ENCODE measurements around the gene NOP58.
"Not testable (repeated sequence)": the region's sequence is repeated elsewhere in the genome, so short reads cannot be mapped to it uniquely, and the experiment has no call there.

The NOP58 gene, protein sequence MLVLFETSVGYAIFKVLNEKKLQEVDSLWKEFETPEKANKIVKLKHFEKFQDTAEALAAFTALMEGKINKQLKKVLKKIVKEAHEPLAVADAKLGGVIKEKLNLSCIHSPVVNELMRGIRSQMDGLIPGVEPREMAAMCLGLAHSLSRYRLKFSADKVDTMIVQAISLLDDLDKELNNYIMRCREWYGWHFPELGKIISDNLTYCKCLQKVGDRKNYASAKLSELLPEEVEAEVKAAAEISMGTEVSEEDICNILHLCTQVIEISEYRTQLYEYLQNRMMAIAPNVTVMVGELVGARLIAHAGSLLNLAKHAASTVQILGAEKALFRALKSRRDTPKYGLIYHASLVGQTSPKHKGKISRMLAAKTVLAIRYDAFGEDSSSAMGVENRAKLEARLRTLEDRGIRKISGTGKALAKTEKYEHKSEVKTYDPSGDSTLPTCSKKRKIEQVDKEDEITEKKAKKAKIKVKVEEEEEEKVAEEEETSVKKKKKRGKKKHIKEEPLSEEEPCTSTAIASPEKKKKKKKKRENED

DNA sequence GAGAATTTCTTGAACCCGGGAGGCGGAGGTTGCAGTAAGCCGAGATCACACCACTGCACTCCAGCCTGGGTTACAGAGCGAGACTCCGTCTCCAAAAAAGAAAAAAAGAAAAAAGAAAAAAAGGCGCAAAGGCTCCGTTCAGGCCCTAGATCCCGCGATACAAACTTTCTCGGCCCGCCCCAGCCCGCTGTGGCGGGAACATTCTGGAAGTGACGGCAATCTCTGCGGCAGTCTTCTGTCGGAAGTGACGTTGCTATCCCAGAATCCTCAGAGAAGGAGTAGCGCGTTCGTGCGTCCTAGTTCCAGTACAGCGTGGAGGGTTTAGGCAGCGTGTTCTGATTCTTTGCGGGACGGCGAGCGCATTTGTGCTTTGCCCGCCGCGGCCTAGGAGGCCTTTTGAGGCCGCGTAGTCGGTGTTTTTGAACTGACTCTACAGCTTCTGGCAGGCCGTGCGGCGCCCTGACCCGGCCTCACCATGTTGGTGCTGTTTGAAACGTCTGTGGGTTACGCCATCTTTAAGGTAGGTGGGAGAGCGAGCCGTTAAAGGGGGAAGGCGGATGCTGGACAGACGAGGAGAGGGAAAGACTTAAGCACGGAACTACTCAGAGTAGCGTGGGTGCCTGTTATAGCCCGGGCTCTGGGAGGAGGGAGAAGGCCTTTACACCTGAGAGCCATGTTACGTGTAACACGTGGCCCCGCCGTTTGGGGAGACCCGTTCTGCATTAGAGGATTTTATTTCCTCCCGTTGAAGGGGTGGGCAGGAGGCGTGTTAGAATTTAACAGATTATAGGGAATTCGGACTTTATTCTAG, at the start of gene NOP58:
Gene NOP58, plus strand, starts transcription at position 297 of the 811 bp plus-strand sequence. Its CDS starts 179 bp downstream, at position 476.
- DNase-seq (ENCODE audit: low read depth in 2 of 3, low spot score in 1 of 3), result peak; percentile 86 to 88 (median 87)

DNA sequence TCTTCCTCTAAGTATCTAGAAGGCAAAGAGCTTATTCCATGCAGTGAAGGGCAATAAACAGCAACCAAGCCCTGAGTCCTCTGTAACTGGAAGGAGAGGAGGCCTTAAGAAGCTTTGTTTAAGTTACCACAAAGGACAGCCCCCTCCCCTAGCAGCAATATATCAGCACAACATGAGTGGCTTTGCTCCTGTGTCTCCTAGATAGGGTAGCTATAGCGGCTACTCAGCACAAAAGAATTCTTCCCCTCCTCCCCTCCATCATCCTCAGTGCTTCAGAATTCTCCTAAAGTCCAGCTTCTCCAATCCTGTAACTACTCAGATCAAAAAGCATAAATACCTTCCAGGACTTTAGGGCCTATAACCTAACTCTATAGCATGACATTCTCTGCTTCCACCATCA, 43.7 kb upstream of the NOP58 start:
- DNase-seq (ENCODE audit: low read depth in 2 of 3, low spot score in 1 of 3), result no peak

DNA sequence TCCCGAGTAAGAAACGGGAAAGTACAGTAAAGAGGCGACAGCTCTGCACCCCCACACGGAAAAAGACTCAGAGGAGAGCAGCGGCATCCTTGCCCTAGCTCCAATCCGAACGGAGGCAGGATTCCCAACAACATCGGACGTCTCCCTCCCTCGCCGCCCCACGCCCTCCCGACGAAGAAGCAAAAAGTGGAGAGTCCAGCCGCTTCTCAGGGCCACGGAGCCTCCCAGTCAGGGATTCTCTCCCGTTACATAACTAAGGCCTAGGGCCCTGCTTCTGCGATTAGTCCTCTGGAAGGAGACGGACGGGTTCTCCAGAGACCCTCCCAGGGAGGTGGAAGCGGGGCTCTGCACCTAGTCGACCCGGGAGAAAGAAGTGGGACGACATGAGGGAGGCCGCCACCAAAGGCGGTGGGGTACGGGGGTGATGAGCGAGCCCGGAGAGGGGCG, 27.8 kb upstream of the NOP58 start:
- DNase-seq (ENCODE audit: low read depth in 2 of 3, low spot score in 1 of 3), result peak in 1 of 3 donors; percentile 3

DNA sequence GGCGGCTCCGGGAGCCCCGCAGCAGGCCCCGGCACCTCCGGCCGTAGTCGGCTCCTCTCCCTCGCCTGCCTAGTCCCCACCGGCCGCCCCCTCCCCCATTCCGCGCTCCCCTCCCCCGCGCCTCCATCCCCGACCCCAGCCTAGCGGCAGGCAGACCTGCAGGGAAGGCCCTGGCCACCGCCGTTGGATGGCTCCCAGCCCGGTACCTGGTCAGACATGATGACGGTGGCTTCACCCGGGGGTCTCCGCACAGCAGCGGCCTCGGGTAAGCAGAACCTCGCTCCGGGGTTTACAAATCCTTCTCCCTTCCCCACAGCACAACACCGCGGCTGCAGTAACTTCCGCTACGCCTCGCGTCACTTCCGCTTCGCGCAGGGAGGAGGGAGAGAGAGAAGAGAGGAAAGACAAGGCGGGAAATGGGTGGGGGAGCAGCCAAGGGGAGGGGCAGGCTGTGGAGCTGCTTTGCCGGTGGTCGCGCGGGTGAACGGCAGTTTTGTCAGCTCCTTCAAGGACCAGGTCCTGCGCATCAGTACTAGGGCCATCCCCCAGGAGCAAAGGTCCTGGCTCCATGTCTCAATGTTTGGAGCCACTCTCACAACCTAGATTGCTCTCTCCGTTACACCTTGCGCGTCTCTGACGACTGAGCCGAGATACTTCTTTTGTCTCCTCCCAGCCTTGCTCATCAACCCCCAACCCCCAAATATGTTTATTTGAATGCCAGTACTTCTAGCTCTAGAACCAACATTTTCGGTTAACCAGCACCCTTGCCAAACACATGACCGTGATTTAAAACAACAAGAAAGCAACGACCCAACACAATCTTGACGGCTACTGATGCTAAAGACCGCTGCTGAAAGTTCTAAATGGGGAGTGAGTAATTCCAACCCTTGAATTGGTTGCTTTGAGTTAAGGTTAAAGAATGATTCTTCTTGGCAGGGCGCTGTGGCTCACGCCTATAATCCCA, 27.0 kb upstream of the NOP58 start, which contains the start of gene SUMO1:
Gene SUMO1, minus strand, starts transcription at position 364 of the 964 bp plus-strand sequence. Its CDS starts 146 bp downstream, at position 218.
- DNase-seq (ENCODE audit: low read depth in 2 of 3, low spot score in 1 of 3), result peak; percentile 86 to 88 (median 86)

DNA sequence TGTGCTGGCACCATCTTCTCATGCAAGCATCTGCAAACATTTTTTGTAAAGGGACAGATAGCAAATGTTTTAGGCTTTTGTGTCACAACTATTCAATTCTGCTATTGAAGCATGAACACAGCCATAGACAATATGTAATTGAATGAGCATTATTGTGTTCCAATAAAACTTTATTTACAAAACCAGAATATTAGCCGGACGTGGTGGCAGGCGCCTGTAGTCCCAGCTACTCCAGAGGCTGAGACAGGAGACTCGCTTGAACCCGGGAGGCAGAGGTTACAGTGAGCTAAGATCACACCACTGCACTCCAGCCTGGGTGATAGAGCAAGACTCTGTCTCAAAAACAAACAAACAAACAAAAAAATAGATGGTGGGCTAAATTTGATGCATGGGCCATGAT, 17.9 kb upstream of the NOP58 start:
- DNase-seq (ENCODE audit: low read depth in 2 of 3, low spot score in 1 of 3), result not testable (repeated sequence)

DNA sequence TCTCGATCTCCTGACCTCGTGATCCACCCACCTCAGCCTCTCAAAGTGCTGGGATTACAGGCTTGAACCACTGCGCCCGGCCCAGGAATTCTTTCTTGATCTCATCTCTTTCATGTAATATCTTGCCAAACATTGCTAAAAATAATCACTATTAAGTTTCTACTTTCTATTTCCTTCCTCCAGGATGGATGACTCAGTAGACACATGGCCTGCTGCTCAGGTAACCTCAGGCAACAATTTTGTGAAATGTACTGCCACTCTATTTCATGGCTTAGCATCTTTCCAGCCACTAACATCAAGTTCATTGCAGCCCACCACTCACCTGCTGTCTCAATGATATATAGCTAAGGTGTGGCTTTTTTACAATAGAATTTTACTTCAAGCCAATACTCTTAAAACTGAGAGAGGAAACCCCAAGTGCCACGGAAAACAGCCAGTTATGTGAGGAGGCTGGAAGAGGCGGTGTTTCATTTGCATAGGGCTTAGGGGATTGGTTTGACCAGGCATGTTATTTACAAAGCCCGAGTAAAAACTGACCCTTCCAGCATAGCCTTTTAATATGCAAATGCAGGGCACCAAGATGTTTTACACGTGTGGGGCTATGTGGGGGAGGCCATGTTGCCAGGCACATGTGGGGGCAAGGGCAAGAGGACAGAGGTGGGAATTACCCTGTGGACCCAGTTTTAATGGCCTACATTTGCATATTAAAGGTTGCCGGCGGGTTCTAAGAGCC, 15.9 kb upstream of the NOP58 start:
- no peak for DNase-seq (ENCODE audit: low read depth in 2 of 3, low spot score in 1 of 3)

DNA sequence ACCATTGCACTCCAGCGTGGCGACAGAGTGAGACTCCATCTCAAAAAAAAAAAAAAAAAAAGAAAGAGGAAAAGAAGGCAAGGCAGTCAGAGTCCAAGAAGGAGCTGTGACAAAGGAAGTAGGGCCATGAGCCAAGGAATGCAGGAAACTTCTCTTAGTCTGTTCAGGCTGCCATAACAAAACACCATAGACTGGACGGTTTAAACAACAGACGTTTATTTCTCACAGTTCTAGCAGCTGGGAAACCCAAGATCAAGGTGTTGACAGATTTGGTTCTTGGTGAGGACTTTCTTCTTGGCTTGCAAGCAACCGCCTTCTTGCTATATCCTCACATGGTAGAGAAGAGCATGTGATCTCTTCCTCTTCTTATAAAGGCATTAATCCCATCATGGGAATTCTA, 14.1 kb upstream of the NOP58 start:
- DNase-seq (ENCODE audit: low read depth in 2 of 3, low spot score in 1 of 3), result no peak

DNA sequence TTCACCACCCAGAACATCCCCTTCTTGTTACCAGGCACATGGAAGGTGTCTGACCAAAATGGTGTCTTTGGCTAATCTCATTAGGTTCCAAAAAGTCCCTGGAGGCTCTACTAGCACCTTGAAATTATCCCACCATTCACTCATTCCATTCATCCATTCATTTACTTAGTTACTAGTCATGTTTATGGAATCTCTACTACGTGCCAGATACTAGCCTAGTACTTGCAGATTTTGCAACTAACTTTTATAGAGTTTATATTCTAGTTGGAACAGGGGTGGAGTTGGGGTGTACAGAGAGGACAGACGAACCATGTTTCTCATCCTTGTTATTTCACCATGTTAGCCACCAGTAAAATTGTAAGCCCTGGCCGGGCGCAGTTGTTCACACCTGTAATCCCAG, 4.0 kb upstream of the NOP58 start:
- DNase-seq (ENCODE audit: low read depth in 2 of 3, low spot score in 1 of 3), result no peak

DNA sequence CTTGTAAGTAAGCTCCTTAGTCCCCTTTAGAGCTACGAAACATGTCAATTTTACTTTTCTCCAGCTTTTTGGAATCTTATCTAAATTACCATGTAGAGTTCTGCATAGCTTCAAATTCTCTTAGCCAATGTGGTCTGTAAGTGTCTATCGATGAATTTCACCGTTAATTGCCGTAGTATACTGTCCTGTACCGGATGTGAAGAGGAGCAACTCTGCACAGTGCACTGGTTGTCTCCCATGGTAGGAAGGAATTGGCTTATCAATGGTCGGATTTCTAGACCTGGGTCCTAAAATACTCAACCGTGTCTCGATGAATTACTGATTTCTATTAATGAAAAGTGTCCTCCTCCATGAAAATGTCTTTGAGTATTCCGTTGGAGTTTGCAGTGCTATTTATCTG, 1.9 kb downstream of the NOP58 start:
- no peak for DNase-seq (ENCODE audit: low read depth in 2 of 3, low spot score in 1 of 3)

DNA sequence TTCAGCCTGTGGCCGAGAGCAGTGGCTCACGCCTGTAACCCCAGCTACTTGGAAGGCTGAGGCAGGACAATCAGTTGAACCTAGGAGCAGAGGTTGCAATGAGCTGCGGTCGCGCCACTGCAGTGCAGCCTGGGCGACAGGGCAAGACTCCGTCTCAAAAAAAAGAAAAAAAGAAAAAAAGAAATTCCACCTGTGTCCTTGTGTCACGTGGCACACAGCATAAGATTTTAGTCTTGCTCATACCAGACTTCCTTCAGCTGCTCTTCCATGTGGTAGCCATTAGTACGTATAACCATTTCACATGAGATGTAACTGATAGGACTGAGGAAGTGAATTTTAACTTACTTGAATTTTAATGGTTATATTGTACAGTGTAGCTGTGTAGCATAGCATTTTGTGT, 4.0 kb downstream of the NOP58 start:
- DNase-seq (ENCODE audit: low read depth in 2 of 3, low spot score in 1 of 3), result no peak

DNA sequence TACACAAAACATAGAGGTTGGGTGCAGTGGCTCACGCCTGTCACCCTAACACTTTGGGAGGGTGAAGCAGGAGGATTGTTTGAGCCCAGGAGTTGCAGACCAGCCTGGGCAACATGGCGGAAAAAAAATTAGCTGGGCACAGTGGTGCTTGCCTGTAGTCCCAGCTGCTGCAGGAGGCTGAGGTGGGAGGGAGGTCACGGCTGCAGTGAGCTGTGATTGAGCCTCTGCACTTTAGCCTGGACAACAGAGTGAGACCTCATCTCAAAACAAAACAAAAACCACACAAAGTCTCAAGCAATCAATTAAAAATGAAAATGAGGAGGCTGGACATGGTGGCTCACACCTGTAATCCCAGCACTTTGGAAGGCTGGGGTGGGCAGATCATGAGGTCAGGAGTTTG, 4.9 kb downstream of the NOP58 start:
- no peak for DNase-seq (ENCODE audit: low read depth in 2 of 3, low spot score in 1 of 3)

DNA sequence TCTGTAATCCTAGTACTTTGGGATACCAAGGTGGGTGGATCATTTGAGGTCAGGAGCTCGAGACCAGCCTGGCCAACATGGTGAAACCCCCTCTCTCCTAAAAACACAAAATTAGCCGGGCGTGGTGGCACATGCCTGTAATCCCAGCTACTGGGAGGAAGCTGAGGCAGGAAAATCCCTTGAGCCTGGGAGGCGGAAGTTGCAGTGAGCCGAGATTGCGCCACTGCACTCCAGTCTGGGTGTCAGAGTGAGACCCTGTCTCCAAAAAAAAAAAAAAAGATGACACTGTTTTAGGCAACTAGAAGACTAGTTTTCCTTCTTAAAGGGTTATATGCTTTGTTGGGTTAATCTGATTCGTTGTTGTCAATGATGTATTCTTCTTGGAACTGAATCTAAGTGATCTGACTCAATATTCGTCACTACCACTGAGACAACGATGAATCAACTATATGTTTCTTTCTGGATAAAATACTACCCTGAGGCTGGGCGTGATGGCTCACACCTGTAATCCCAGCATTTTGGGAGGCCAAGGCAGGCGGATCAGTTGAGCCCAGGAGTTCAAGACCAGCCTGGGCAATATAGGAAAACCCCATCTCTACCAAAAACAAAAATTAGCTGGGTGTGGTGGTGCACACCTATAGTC, 10.6 kb downstream of the NOP58 start:
- not testable (repeated sequence) for DNase-seq (ENCODE audit: low read depth in 2 of 3, low spot score in 1 of 3)

DNA sequence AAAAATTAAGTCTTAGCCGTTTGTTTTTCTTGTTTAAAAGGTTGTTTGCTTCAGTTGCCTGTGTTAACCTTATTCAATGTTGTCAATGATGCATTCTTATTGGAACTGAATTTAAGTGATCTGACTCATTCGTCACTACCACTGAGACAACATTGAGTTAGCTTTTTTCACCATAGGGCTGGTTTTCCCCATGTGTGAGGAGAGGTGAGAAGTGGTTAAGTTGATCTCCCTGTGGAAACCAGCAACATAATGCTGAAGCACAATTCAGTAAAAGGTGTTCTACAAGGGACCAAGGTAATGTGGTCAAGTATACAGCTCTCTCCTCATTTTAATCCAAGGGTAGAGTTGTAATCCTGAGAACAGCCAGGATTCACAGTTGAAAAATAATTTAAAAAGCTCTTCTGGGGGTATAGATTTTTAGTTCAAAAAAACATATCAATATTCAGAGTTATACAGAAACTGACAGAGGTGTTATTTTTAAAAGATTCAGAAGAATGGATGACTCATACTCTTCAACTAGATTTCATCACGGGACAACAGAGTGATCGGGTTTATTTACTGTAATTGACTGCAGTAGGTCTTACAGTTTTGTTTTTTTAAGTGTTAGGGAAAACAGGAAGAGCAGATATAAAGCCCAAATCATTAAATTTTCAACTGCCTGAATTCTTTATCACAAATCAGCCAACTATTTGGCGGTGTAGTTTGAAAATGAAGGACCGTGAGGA, 12.6 kb downstream of the NOP58 start:
- DNase-seq (ENCODE audit: low read depth in 2 of 3, low spot score in 1 of 3), result no peak

DNA sequence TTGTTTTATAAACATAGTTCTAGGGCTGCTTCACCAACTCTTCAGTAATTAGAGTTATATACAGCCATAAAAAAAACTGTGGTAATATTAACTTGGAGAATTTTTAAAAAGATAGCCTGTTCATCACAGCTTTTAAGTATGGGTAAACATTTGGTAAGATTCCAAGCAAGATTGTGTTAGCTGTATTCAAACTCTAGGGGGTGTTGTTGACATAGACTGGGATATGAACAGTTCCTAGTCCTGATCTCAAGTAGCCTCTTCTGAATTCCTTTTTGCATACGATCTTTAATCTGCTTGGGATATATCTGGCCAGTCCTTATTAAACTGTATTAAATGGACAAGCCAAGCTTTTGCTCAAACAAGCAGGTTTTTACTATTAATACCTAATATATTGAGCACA, 13.4 kb downstream of the NOP58 start:
- no peak for DNase-seq (ENCODE audit: low read depth in 2 of 3, low spot score in 1 of 3)

DNA sequence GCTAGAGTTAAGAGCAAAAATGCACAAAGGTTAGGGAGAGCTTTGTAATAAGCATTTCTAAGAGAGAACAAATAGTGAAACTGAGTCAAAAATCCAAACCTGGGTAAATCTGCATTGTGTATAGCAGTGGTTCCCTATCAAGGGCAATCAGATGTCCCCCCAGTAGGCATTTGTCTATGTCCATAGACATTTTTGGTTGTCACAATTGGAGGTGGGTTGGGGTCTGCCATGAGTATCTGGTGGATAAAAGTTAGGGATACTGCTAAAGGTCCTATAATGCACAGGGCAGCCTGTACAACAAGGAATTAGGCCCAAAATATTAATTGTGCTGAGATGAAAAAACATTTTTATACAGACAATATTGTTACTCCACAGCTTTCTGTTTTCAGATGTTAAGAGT, 21.0 kb downstream of the NOP58 start:
- DNase-seq (ENCODE audit: low read depth in 2 of 3, low spot score in 1 of 3), result no peak

DNA sequence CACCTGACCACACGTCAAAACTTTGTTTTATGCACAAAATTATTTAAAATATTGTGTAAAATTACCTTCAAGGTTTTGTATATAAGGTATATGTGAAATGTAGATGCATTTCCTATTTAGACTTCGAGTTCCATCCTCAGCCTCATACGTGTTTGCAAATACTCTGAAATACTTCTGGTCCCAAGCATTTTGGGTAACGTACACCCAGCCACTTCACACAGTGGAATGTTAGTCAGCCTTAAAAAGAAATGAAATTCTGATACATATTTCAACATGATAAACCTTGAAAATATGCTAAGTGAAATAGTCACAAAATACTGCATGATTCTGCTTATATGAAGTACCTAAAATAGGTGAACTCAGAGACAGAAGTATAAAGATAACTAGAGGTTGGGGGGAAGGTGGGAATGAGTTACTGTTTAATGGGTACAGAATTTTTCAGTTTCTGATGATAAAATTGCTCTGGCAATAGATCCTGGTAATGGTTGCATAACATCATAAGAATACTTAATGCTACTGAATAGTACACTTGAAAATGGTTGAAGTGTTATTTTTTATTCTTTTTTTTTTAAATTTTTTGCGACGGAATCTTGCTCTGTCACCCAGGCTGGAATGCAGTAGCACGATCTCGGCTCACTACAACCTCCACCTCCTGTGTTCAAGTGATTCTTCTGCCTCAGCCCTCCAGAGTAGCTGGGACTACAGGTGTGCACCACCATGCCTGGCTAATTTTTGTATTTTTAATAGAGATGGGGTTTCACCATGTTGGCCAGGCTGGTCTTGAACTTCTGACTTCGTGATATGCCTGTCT, 24.0 kb downstream of the NOP58 start:
- DNase-seq (ENCODE audit: low read depth in 2 of 3, low spot score in 1 of 3), result no peak

DNA sequence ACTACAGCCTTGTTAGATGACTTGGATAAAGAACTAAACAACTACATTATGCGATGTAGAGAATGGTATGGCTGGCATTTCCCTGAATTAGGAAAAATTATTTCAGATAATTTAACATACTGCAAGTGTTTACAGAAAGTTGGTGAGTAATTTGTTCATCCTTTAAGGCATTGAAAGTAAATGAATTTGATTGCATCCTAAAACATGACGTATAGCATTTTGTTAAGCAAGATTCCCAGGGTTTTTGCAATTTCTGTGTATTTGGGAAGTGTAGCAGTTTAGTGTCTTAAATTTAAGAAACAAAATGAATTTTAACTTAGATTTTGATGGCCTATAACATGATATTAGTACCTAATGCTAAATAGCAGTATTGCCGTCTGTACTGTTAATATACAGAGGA, 24.8 kb downstream of the NOP58 start:
- no peak for DNase-seq (ENCODE audit: low read depth in 2 of 3, low spot score in 1 of 3)

DNA sequence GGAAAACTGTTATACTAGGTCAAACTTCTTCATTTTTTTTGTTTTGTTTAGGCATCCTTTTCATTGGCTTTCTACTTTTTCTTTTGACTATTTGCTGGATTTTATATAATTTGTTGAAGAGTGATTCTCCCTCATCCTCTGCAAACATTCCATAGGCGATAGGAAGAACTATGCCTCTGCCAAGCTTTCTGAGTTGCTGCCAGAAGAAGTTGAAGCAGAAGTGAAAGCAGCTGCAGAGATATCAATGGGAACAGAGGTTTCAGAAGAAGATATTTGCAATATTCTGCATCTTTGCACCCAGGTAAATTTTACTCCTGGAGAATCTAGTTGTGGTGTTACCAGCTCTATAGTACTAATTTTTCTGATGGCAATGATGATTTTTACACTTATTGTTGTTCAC, 25.4 kb downstream of the NOP58 start:
- DNase-seq (ENCODE audit: low read depth in 2 of 3, low spot score in 1 of 3), result no peak

All from stimulated activated CD4-positive, alpha-beta T cell treated with anti-CD3 and anti-CD28 coated beads, Interleukin-12 subunit alpha, Interleukin-12 subunit beta, amount 100 ng/mL, for 48 hours (primary cell).